DND-41 (cell line): ENCODE measurements around the gene CASTOR1.

Experiments used
- EZH2 ChIP-seq: IDR thresholded peaks from 3 replicates; pipeline ENCODE4 v1.6.1; 2012; ENCODE audit warnings: borderline replicate concordance, low read depth, mild to moderate bottlenecking, moderate library complexity, low read length, inconsistent platforms; ENCODE audit not compliant: severe bottlenecking
- TF ChIP-seq, protein P1 (sequence below): IDR thresholded peaks from 2 replicates; pipeline ENCODE4 v1.5.1; 2012; ENCODE audit warnings: borderline replicate concordance, low read length, moderate library complexity, mild to moderate bottlenecking; ENCODE audit not compliant: poor library complexity, severe bottlenecking; ENCODE audit errors: extremely low read depth

DNA sequence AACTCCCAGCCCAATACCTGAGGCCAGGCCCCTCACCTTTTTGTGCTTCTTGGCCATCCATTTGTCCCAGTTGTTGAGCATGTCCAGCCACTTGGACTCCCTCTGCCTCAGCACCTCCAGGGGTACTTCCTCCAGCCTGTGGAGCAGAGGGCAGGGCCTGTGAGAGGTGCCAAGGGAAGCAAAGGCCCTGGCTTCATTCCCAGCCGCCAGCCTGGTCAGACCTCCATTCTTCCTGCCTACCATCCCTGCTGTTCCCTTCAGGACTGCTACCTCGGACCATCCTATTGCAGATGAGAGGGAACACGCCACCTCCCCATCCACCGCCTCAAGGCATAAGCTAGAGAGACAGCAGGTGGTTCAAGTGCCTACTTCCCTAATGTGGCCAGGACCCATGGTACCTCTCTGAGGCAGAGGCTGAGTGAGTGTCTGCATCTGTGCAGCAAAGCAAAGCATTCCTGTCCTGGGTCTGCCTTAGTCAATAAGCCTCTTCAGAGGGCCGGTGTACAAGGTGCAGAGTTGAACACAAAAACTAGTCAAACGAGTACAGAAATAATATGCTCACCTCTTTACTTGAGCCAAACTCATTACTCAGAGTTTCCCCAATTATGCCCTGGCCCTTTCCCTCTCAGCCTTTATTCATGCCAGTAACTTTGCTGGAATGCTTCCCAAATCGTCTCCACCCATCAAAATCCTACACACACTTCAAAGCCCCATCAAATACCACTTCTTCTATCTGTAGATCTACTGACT lies 15.4 kb upstream of the CASTOR1 start:
- TF ChIP-seq, protein P1, sequence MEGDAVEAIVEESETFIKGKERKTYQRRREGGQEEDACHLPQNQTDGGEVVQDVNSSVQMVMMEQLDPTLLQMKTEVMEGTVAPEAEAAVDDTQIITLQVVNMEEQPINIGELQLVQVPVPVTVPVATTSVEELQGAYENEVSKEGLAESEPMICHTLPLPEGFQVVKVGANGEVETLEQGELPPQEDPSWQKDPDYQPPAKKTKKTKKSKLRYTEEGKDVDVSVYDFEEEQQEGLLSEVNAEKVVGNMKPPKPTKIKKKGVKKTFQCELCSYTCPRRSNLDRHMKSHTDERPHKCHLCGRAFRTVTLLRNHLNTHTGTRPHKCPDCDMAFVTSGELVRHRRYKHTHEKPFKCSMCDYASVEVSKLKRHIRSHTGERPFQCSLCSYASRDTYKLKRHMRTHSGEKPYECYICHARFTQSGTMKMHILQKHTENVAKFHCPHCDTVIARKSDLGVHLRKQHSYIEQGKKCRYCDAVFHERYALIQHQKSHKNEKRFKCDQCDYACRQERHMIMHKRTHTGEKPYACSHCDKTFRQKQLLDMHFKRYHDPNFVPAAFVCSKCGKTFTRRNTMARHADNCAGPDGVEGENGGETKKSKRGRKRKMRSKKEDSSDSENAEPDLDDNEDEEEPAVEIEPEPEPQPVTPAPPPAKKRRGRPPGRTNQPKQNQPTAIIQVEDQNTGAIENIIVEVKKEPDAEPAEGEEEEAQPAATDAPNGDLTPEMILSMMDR: no peak
- TF ChIP-seq EZH2: no peak
